GM23338 (cell line): ENCODE measurements around the gene SRY.

Source experiments
- CREB1 ChIP-seq: fragments of 250-450 bp; sonication (Bioruptor Pico); IDR thresholded peaks from 2 replicates; pipeline ENCODE4 v1.5.0; 2020; ENCODE audit warnings: low read depth, mild to moderate bottlenecking, moderate library complexity
- CTCF ChIP-seq, 2 experiments: fragments of 200-600 bp in 1 of 2; sonication (generic) in 1 of 2; conservative IDR thresholded peaks; 2 replicates each; pipeline versions ENCODE4 v1.5.1 to v1.6.1; 2016 to 2017; ENCODE audit warnings: antibody characterized with exemption in 2 of 2, low read depth in 2 of 2, mild to moderate bottlenecking in 2 of 2, moderate library complexity in 1 of 2
- EZH2 ChIP-seq: fragments of 200-600 bp; sonication (generic); IDR thresholded peaks from one replicate; pipeline ENCODE4 v1.8.0; 2017; ENCODE audit warnings: antibody characterized with exemption, mild to moderate bottlenecking, low read depth; ENCODE audit not compliant: unreplicated experiment
- EZH2phosphoT487 ChIP-seq: fragments of 200-600 bp; sonication (generic); IDR thresholded peaks from one replicate; pipeline ENCODE4 v1.8.1; 2018; ENCODE audit warnings: antibody characterized with exemption; ENCODE audit not compliant: unreplicated experiment
- POLR2AphosphoS5 ChIP-seq: IDR thresholded peaks from 2 replicates; pipeline ENCODE4 v1.6.1; 2016; ENCODE audit warnings: antibody characterized with exemption, low read depth
- REST ChIP-seq: IDR thresholded peaks from one replicate; pipeline ENCODE4 v1.6.1; 2018; ENCODE audit warnings: antibody characterized with exemption; ENCODE audit not compliant: unreplicated experiment

- TF ChIP-seq CTCF (conservative IDR thresholded peaks at IDR 0.05; ENCODE audit: low read depth in 2 of 2) (no peak), POLR2AphosphoS5 (no peak), EZH2 (no peak), EZH2phosphoT487 (no peak), CREB1 (CRISPR knock-in tag) (no peak), REST (no peak)
Measured at GRCh38 chrY:2786876-2787512, 488 bp downstream of the SRY start.
